ENCODE results near the gene NUDT14.

The NUDT14 gene

GRCh38 chr14:105135700-105136395 lies 45.3 kb downstream of the NUDT14 start:
- H3K4me3 ChIP-seq (ENCODE audit: low read depth, low read length) = no peak overlapping the region
- TF ChIP-seq, protein P1, sequence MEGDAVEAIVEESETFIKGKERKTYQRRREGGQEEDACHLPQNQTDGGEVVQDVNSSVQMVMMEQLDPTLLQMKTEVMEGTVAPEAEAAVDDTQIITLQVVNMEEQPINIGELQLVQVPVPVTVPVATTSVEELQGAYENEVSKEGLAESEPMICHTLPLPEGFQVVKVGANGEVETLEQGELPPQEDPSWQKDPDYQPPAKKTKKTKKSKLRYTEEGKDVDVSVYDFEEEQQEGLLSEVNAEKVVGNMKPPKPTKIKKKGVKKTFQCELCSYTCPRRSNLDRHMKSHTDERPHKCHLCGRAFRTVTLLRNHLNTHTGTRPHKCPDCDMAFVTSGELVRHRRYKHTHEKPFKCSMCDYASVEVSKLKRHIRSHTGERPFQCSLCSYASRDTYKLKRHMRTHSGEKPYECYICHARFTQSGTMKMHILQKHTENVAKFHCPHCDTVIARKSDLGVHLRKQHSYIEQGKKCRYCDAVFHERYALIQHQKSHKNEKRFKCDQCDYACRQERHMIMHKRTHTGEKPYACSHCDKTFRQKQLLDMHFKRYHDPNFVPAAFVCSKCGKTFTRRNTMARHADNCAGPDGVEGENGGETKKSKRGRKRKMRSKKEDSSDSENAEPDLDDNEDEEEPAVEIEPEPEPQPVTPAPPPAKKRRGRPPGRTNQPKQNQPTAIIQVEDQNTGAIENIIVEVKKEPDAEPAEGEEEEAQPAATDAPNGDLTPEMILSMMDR (IDR thresholded peaks at IDR 0.05; ENCODE audit: low read depth, low read length, missing control alignments) = no peak
- DNase-seq (ENCODE audit: low read depth) = no peak

DNA sequence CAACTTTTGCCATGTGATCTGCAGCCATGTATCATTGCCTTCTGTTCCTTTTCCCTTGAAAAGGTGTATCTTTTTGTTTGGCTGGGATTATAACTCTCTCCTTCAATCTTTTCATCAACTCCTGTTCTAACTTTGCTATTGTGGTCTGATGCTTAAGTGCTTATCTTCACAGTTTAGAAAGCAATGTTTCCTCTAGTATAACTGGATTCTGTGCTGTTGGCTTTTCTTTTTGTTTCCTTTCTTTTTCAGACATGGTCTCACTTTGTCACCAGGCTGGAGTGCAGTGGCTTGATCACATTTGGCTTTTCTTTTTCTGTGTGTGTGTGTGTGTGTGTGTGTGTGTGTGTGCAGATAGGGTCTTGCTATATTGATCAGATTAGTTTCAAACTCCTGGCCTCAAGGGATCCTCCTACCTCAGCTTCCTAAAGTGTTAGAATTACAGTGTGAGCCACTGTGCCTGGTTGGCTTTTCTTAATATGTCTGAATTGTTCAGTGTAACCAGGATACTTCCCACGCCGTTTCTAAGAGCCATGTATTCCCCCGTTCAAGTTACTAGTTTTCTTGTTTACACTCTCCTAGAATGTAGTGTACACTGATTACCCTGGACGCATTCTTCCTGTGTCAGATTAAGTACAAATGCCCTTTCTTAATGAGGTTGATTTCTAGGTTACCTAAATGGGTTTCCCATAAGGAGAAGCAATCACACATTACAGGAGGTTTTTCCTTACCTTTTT lies 48.0 kb downstream of the NUDT14 start:
- no peak overlapping the region for H3K4me3 ChIP-seq (ENCODE audit: low read depth, low read length)
- TF ChIP-seq, protein P1 (IDR thresholded peaks at IDR 0.05; ENCODE audit: low read depth, low read length, missing control alignments) = no peak
- no peak for DNase-seq (ENCODE audit: low read depth)

DNA sequence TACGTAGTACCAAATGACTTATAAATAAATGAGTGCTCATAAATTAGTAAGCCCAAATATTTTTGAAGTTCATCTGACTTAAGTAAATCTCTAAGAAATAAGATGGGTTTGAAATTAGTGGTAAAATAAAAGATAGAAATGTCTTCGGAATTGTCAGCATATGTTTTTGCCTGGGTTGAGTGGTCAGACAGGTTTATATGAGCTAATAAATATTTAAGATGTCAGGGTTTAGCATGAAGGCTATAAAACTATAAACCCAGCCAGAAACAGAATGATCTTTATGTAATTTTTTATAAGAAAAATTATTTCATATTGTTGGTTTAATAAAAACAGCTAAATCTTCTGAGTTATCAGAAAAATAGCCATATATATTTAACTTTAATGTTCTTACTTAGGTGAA lies 49.9 kb downstream of the NUDT14 start:
- TF ChIP-seq, protein P1 (IDR thresholded peaks at IDR 0.05; ENCODE audit: low read depth, low read length, missing control alignments) = no peak
- DNase-seq (ENCODE audit: low read depth) = no peak
- no peak overlapping the region for H3K4me3 ChIP-seq (ENCODE audit: low read depth, low read length)

DNA sequence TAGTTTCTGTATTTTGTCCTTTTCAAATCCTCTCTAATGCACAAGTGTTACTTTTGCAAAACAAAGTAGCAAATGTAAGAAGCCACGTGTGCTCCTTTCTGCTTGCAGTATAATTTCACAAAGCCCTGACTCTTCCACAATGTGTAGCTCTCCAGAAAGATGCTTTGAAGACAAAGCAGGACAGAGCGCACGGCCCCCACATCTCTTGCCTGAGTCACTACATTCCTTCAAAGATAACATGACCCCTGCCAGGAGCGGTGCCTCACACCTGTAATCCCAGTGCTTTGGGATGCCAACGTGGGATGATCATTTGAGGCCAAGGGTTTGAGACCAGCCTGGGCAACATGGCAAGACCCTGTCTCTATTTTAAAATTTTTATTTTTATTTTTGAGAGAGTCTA lies 53.1 kb downstream of the NUDT14 start:
- TF ChIP-seq, protein P1 (IDR thresholded peaks at IDR 0.05; ENCODE audit: low read depth, low read length, missing control alignments) = no peak
- DNase-seq (ENCODE audit: low read depth) = no peak
- H3K4me3 ChIP-seq (ENCODE audit: low read depth, low read length) = no peak overlapping the region

GRCh38 chr14:105126981-105127329 lies 54.2 kb downstream of the NUDT14 start:
- TF ChIP-seq, protein P1 (IDR thresholded peaks at IDR 0.05; ENCODE audit: low read depth, low read length, missing control alignments) = no peak

GRCh38 chr14:105126126-105126980 lies 54.8 kb downstream of the NUDT14 start:
- TF ChIP-seq, protein P1 (IDR thresholded peaks at IDR 0.05; ENCODE audit: low read depth, low read length, missing control alignments) = no peak
- no peak for DNase-seq (ENCODE audit: low read depth)
- no peak overlapping the region for H3K4me3 ChIP-seq (ENCODE audit: low read depth, low read length)

More at GRCh38 chr14:105126981-105127329, 54.2 kb downstream of the NUDT14 start:
- no peak overlapping the region for H3K4me3 ChIP-seq (ENCODE audit: low read depth, low read length)
- no peak for DNase-seq (ENCODE audit: low read depth)
